HepG2 (cell line): ENCODE results near the gene BRD2. TPM values are rescaled to one million over a fixed set of nuclear protein-coding genes. Genes with fewer than 3 reads are reported as not detected.

Source experiments
- AKAP8 ChIP-seq: sonication (generic); formaldehyde crosslinking; IDR thresholded peaks from 2 replicates; pipeline ENCODE4 v1.5.1; 2020; ENCODE audit warnings: mild to moderate bottlenecking, missing genetic modification reagents
- ATF5 ChIP-seq: sonication (generic); formaldehyde crosslinking; IDR thresholded peaks from 2 replicates; pipeline ENCODE4 v1.4.0; 2020; ENCODE audit warnings: mild to moderate bottlenecking, low read depth, missing genetic modification reagents
- ATRX ChIP-seq: sonication (generic); formaldehyde crosslinking; IDR thresholded peaks from 2 replicates; pipeline ENCODE4 v1.4.0; 2020; ENCODE audit warnings: missing genetic modification reagents, borderline replicate concordance
- BHLHE40 ChIP-seq: IDR thresholded peaks from 2 replicates; pipeline ENCODE4 v1.6.1; 2011; ENCODE audit warnings: low read length, improper control_type of control experiment
- CCDC6 ChIP-seq: sonication (generic); formaldehyde crosslinking; IDR thresholded peaks from 2 replicates; pipeline ENCODE4 v1.8.1; 2022; ENCODE audit warnings: mild to moderate bottlenecking, missing genetic modification reagents, moderate library complexity
- ESRRA ChIP-seq: sonication (generic); formaldehyde crosslinking; IDR thresholded peaks from 2 replicates; pipeline ENCODE4 v1.5.1; 2020; ENCODE audit warnings: mild to moderate bottlenecking, low read depth, missing genetic modification reagents
- GABPA ChIP-seq, 2 experiments: IDR thresholded peaks; 2 replicates each; pipeline ENCODE4 v1.6.1; 2011 to 2016; ENCODE audit warnings: low read depth in 2 of 2, low read length in 1 of 2, missing biosample characterization in 1 of 2, missing genetic modification characterization in 1 of 2
- IRF1 ChIP-seq: sonication (generic); formaldehyde crosslinking; IDR thresholded peaks from 2 replicates; pipeline ENCODE4 v1.4.0; 2020; ENCODE audit warnings: low read depth, mild to moderate bottlenecking, missing genetic modification reagents
- IRX3 ChIP-seq: sonication (generic); formaldehyde crosslinking; IDR thresholded peaks from 2 replicates; pipeline ENCODE4 v1.8.1; 2023; ENCODE audit warnings: mild to moderate bottlenecking, low read depth, missing genetic modification reagents, borderline replicate concordance
- KMT2A ChIP-seq: sonication (generic); formaldehyde crosslinking; IDR thresholded peaks from 2 replicates; pipeline ENCODE4 v1.4.0; 2020; ENCODE audit warnings: missing genetic modification reagents
- MLLT10 ChIP-seq: sonication (generic); formaldehyde crosslinking; IDR thresholded peaks from 2 replicates; pipeline ENCODE4 v1.4.0; 2020; ENCODE audit warnings: missing genetic modification reagents
- MTERF4 ChIP-seq: sonication (generic); formaldehyde crosslinking; IDR thresholded peaks from 2 replicates; pipeline ENCODE4 v1.8.0; 2023; ENCODE audit warnings: mild to moderate bottlenecking, missing genetic modification reagents
- NFKB2 ChIP-seq: sonication (generic); formaldehyde crosslinking; IDR thresholded peaks from 2 replicates; pipeline ENCODE4 v1.4.0; 2020; ENCODE audit warnings: missing genetic modification reagents, borderline replicate concordance
- PHF21A ChIP-seq: sonication (generic); formaldehyde crosslinking; IDR thresholded peaks from 2 replicates; pipeline ENCODE4 v1.5.0; 2020; ENCODE audit warnings: mild to moderate bottlenecking, missing genetic modification reagents
- PHF8 ChIP-seq: sonication (generic); formaldehyde crosslinking; IDR thresholded peaks from 2 replicates; pipeline ENCODE4 v1.5.0; 2020; ENCODE audit warnings: missing genetic modification reagents
- SATB2 ChIP-seq: sonication (generic); formaldehyde crosslinking; IDR thresholded peaks from 2 replicates; pipeline ENCODE4 v1.5.0; 2020; ENCODE audit warnings: missing genetic modification reagents
- SOX6 ChIP-seq, 2 experiments: fragments of 450-650 bp in 1 of 2; sonication (generic) in 1 of 2; formaldehyde crosslinking in 1 of 2; IDR thresholded peaks; 2 replicates each; pipeline versions ENCODE4 v1.4.0 to v1.6.1; 2017 to 2020; ENCODE audit warnings: antibody characterized with exemption in 1 of 2, mild to moderate bottlenecking in 1 of 2, missing genetic modification reagents in 1 of 2
- SP1 ChIP-seq, 2 experiments: fragments of 450-650 bp in 1 of 2; sonication (generic) in 1 of 2; formaldehyde crosslinking in 1 of 2; IDR thresholded peaks; 2 replicates each; pipeline versions ENCODE4 v1.4.0 to v1.6.1; 2016 to 2020; ENCODE audit warnings: missing genetic modification reagents in 1 of 2
- THRA ChIP-seq: sonication (generic); formaldehyde crosslinking; IDR thresholded peaks from 2 replicates; pipeline ENCODE4 v1.4.0; 2020; ENCODE audit warnings: missing genetic modification reagents, borderline replicate concordance
- ZNF143 ChIP-seq: sonication (generic); formaldehyde crosslinking; IDR thresholded peaks from 2 replicates; pipeline ENCODE4 v1.4.0; 2020; ENCODE audit warnings: missing genetic modification reagents
- ZNF256 ChIP-seq: sonication (generic); formaldehyde crosslinking; conservative IDR thresholded peaks from 2 replicates; pipeline ENCODE4 v1.4.0; 2020; ENCODE audit warnings: missing genetic modification reagents
- ZNF414 ChIP-seq: sonication (generic); formaldehyde crosslinking; IDR thresholded peaks from 2 replicates; pipeline ENCODE4 v1.5.0; 2020; ENCODE audit warnings: missing genetic modification reagents
- ZNF775 ChIP-seq: sonication (generic); formaldehyde crosslinking; IDR thresholded peaks from 2 replicates; pipeline ENCODE4 v1.4.0; 2020; ENCODE audit warnings: missing genetic modification reagents, mild to moderate bottlenecking, moderate library complexity, borderline replicate concordance
- ZNF781 ChIP-seq: sonication (generic); formaldehyde crosslinking; IDR thresholded peaks from 2 replicates; pipeline ENCODE4 v1.5.1; 2020; ENCODE audit warnings: borderline replicate concordance, mild to moderate bottlenecking, missing genetic modification reagents; ENCODE audit errors: not compliant biosample characterization
- ZNF878 ChIP-seq: sonication (generic); formaldehyde crosslinking; IDR thresholded peaks from 2 replicates; pipeline ENCODE4 v1.8.1; 2023; ENCODE audit warnings: mild to moderate bottlenecking, missing genetic modification reagents, moderate library complexity
- ZSCAN20 ChIP-seq: sonication (generic); formaldehyde crosslinking; IDR thresholded peaks from 2 replicates; pipeline ENCODE4 v1.4.0; 2020; ENCODE audit warnings: missing genetic modification reagents, mild to moderate bottlenecking, borderline replicate concordance
- ZZZ3 ChIP-seq: sonication (generic); formaldehyde crosslinking; IDR thresholded peaks from 2 replicates; pipeline ENCODE4 v1.4.0; 2020; ENCODE audit warnings: missing genetic modification reagents, mild to moderate bottlenecking, borderline replicate concordance
- polyA plus RNA-seq, 8 experiments: library from polyadenylated mRNA; depleted of rRNA in 3 of 8; stranded (reverse) in 7 of 8; unstranded in 1 of 8; fragments of >200 nt; fragmentation: Illumina TruSeq in 4 of 8; extraction: Trizol in 4 of 8; gene quantifications; 2 replicates each; pipeline versions ENCODE4 v1.2.1 to v1.2.3, GENCODE V29; 2011 to 2016; ENCODE audit warnings: low read depth in 4 of 8, missing spikeins in 1 of 8, mixed read lengths in 1 of 8; ENCODE audit not compliant: insufficient read depth in 1 of 8
- total RNA-seq, 5 experiments: library from RNA; depleted of rRNA; stranded (reverse); fragments of >200 nt; fragmentation: Illumina TruSeq; extraction: Trizol; gene quantifications; 2 replicates each; pipeline ENCODE4 v1.2.3, GENCODE V29; 2016; ENCODE audit warnings: low read depth in 1 of 5

The BRD2 gene
- total and polyA plus RNA-seq, 2 of the 13 experiments (the other 11 are each of a cell fraction or from before 2014, with no cell fraction given): 143 to 202 TPM

GRCh38 chr6:32971242-32971580, 2.8 kb downstream of the BRD2 start (continued):
- TF ChIP-seq ZZZ3: no peak
- peak; percentile 3; the same call in 1 of the 2 replicates for TF ChIP-seq ZNF878 (CRISPR knock-in tag)
- no peak for TF ChIP-seq IRX3 (CRISPR knock-in tag)
- TF ChIP-seq ZSCAN20 (CRISPR knock-in tag): no peak
- no peak for TF ChIP-seq PHF21A
- TF ChIP-seq ZNF143 (CRISPR knock-in tag): no peak
- TF ChIP-seq ATRX: no peak
- TF ChIP-seq MLLT10: peak; percentile 19; the same call in 1 of the 2 replicates
- TF ChIP-seq ESRRA: no peak
- no peak; the same call in 1 of the 2 replicates for TF ChIP-seq ZNF414 (CRISPR knock-in tag)
- TF ChIP-seq IRF1 (CRISPR knock-in tag): 0 out of 2 replicates have a peak, but pooled peaks have one; percentile 4
- no peak for TF ChIP-seq CCDC6 (CRISPR knock-in tag)
- 0 out of 2 replicates have a peak, but pooled peaks have one; percentile 66 for TF ChIP-seq ZNF775 (CRISPR knock-in tag)
- TF ChIP-seq AKAP8 (CRISPR knock-in tag): no peak
- no peak for TF ChIP-seq NFKB2
- no peak for TF ChIP-seq THRA (CRISPR knock-in tag)
- TF ChIP-seq PHF8 (CRISPR knock-in tag): no peak
- peak; percentile 56; the same call in 1 of the 2 replicates for TF ChIP-seq ZNF256 (CRISPR knock-in tag)
- 0 out of 2 replicates have a peak, but pooled peaks have one; percentile 21 for TF ChIP-seq ATF5
- TF ChIP-seq SOX6 (IDR thresholded peaks at IDR 0.05): no peak
- TF ChIP-seq SOX6 (CRISPR knock-in tag; IDR thresholded peaks at IDR 0.05): no peak
- TF ChIP-seq ZNF781: no peak
- no peak for TF ChIP-seq GABPA (IDR thresholded peaks at IDR 0.05; ENCODE audit: low read depth, low read length)
- TF ChIP-seq GABPA (CRISPR knock-in tag; IDR thresholded peaks at IDR 0.05; ENCODE audit: low read depth): peak; percentile 33; the same call in 1 of the 2 replicates
- 0 out of 2 replicates have a peak, but pooled peaks have one; percentile 25 for TF ChIP-seq KMT2A
- no peak for TF ChIP-seq SATB2 (CRISPR knock-in tag)
- TF ChIP-seq SP1 (IDR thresholded peaks at IDR 0.05): no peak
- TF ChIP-seq SP1 (CRISPR knock-in tag; IDR thresholded peaks at IDR 0.05): no peak
- no peak for TF ChIP-seq MTERF4 (CRISPR knock-in tag)
- no peak for TF ChIP-seq BHLHE40
